NCI-H2107 (cell line): ENCODE measurements around the gene CUX1.
"Not testable (repeated sequence)": the region's sequence is repeated elsewhere in the genome, so short reads cannot be mapped to it uniquely, and the experiment has no call there.

ENCODE experiments used
- DNase-seq: peaks from one replicate; lab custom pipeline; 2025; lab: John Stamatoyannopoulos, UW

The CUX1 gene

DNA sequence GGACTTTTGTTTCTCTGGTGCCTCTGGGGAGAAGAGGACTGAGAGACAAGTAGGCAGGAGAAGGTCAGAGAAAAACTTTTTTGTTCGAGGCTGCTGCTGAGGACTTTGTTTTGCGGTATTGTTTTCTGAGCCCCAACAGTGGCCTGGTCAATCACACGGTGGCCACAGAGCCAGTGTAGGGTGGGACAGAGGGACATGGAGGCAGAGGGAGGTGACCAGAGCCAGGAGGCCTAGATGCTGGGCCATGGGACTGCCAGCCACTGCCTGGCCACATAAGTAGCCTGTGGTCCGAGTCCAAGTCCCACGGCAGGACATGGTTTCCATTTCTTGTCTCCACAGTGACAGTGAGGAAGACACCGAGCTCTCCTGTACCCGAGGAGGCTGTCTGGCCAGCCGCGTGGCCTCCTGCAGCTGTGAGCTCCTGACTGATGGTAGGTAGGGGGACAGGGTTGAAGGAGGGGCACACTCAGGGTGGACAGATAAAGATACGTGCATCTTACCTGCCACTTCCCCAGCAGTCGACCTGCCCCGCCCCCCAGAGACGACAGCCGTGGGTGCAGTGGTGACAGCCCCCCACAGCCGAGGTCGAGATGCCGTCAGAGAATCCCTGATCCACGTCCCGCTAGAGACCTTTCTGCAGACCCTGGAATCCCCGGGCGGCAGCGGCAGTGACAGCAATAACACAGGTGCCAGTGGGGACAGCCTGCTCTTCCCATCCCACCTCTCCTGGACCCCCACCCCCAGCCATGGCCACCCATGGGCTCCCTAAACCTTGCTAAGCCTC lies 496.8 kb downstream of the CUX1 start:
- DNase-seq = no peak

DNA sequence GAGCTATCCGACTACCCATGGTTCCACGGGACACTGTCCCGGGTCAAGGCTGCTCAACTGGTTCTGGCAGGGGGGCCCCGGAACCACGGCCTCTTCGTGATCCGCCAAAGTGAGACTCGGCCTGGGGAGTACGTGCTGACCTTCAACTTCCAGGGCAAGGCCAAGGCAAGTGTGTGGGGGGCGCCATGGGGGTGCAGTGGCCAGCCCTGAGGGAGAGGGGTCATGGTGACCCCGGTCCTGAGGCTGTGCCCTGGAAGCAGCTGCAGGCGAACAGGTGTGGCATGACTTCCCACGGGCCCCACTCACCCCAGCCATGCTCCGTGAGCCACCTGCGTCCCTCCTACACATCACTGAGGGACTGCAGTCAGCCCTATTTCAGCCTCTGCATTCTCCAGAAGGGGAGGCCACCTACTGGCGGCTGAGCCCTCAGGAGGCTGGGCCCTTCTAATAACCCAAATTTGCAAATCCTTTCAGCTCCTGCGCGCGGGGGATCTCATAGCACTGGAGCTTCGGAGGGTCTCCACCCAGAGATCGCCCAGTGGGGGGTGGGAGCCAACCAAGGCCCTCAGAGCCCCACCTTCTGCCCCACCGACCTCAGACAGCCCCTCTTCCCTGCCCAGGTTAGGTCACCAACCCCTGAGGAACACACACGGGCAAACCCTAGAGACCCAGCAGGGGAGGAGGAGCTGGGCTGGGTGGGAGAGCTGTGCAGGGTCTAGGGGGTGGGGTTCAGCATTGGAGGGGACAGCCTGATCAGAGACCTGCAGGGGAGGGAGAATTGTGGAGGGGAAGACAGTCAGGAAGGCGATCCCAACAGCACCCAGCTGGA lies 500.0 kb downstream of the CUX1 start:
- DNase-seq = no peak

DNA sequence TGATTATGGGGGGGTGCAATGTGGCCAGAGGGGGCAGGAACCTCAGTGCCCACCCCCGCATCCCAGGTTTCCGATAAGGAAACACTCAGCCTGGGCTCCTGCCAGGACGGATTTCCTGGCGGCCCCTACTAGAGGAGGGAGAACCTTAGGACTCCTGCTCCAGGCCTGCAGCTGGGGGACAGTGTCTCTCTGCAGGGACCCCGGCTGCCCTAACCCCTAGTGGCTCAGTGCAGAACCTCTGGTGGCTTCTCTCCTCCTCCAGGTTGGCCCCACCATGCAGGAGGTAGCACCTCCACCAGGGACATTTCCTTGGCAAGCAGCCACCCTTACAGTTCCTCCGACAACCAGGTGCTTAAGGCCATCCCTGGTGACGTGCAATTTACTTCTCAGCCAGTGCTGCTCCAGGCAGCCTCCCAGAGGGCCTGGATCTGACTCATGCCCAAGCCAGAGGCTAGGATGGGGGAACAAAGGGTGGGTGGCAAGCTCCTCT lies 501.1 kb downstream of the CUX1 start:
- DNase-seq = peak; percentile 21

DNA sequence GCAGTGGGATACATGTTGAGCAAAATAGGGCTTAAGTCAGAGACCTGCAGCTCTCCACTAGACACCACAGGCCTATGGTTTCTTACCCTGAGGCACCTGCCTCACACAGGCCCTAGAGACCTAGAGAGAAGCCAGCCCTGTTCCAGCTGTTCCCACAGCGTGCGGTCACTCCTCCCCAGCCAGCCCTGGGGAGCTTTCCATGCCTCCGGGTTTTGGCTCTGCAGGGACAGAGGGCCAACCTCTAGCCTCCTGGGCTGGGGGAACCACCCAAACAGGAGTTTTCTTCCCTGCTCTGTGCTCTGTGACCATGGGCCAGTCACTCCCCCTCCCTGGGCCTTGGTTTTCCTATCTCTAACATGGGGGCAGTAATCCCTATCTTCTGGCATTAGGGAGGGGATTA lies 502.2 kb downstream of the CUX1 start:
- no peak for DNase-seq

DNA sequence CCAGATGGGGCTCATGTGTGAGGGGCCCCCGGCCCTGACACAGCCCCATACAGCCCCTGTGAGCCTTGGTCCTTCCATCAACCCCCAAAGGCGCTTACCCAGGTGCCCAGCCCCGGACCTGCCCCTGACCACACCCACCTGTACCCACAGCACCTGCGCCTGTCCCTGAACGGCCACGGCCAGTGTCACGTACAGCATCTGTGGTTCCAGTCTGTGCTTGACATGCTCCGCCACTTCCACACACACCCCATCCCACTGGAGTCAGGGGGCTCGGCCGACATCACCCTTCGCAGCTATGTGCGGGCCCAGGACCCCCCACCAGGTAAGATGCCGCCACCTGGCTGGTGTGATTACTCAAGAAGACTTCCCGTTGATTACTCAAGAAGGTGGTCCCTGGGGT lies 502.8 kb downstream of the CUX1 start:
- no peak for DNase-seq

DNA sequence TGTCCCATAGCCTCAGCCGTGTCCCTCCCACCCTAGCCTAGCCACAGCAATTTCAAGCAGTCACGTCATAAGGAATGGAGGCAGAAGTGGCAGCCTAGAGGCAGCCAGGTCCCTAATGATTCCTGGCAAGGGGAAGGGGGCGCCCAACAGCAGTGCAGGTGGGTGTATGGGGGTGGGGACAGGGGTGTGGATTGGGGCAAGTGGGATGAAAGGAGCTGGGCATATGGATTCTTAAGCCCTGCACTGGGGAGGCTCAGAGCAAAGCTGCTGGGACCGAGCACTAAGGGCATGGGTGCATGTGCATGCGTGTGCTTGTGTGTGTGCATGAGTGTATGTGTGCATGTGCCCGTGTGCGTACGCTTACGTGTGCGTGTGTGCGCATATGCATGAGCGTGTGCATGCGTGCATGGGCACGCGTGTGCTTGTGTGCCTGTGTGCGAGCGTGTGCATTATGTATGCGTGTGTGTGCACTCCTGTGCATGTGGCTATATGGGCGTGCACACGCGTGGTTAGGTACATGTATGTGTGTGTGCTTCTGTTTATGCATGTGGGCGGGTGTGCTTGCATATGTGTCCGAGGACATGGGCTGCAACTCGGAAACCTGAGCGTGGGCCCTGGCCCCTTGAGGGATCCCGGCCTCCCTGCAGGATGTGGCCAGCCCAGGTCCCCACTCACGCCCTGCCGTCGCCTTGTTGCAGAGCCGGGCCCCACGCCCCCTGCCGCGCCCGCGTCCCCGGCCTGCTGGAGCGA lies 503.4 kb downstream of the CUX1 start:
- DNase-seq = no peak

DNA sequence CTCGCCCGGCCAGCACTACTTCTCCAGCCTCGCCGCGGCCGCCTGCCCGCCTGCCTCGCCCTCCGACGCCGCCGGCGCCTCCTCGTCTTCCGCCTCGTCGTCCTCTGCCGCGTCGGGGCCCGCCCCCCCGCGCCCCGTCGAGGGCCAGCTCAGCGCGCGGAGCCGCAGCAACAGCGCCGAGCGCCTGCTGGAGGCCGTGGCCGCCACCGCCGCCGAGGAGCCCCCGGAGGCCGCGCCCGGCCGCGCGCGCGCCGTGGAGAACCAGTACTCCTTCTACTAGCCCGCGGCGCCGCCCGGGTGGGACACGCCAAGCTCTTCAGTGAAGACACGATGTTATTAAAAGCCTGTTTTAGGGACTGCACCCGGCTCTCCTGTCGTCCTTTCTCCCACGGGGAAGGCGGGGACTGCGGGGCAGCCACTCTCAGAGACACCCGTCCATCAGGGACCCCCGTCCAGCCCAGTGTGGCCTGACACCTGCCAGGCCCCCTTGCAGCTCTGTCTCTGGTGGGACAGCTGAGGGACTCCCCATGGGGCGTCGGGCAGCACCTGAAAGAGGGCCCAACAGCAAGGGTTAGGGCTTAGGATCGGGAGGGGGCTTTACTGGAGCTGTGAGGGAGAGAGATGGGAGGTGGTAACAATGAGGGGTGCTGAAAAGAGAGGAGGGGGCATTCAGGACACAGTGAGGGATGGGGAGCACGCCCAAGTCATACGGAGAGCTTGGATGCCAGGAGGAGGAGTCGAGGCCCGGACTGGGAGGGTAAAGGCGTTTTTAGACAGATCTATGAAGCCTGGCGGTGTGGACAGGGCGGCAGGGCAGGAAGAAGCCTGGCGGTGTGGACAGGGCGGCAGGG lies 504.1 kb downstream of the CUX1 start:
- DNase-seq = no peak

DNA sequence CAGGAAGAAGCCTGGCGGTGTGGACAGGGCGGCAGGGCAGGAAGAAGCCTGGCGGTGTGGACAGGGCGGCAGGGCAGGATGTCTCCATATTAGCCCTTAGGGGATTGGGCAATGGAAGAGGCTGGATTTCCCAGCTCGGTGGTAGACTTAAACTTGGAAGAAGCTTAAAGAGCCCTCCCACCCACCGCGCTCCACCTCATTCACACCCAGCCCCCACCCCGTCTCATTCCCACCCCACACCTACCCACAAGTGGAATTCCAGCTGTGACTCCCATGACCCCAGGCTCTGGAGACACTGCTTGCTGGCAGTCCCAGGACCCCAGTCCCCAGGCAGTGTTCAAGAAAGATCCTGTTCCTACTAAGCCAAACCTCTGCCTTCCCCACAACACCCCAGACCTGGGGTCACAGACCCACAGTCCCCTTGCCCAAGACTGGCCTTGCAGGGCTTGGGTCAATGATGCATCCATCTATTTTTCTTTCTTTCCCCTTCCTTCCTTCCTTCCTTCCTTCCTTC lies 504.8 kb downstream of the CUX1 start:
- no peak for DNase-seq

DNA sequence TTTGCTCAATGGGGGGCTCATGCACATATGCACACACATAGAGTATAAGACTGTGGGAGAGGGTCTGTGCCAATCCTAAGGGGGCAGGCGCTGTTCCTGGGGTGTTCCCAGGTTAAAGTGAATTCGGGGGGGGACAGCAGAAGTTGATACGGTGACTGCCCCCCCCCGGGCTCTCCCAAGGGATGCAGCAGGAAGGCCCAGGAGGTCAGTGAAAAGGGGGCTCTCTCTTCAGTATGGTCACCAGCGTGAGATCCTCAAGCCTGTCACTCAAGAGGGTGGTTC lies 506.4 kb downstream of the CUX1 start:
- DNase-seq = no peak

DNA sequence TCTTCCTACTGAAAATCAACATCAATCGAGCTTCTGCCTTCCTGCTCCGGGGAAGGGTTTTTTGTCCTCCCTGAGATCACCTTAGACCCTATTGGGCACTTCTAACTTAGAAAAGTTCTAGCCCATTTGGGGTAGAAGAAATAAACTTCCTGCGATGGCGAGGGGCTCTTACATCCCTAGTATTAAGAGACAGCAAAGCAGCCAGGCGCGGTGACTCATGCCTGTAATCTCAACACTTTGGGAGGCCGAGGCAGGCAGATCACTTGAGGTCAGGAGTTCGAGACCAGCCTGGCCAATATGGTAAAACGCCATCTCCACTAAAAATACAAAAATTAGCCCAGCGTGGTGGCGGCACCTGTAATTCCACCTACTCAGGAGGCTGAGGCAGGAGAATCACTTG lies 507.7 kb downstream of the CUX1 start:
- not testable (repeated sequence) for DNase-seq

DNA sequence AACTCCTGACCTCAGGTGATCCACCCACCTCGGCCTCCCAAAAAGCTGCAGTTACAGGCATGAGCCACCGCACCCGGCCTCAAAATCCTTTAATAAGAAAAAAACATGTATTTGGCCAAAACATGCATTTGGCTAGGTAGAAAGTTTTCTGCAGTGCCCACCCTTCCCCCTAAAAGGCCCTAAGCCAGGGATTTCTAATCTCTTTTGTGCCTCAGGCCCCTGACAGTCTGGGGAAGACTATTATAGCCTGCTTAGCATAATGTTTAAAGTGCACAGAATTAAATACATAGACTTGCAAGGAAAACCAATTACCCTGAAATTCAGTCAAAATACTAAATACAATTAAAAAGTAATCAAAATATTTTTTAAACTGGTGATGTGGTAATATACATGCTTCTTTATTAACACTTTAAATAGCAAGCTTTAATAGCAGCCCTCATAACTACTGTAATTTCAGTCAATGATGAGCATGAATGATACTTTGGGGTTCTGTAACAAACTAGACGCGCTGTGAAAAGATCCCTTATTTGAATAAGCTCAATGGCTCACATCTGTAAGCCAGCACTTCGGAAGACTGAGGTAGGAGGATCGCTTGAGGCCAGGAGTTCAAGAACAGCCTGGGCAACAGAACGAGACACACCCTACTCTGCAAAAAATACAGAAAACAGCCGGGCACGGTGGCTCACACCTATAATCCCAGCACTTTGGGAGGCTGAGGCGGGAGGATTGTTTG lies 508.9 kb downstream of the CUX1 start:
- DNase-seq = no peak

DNA sequence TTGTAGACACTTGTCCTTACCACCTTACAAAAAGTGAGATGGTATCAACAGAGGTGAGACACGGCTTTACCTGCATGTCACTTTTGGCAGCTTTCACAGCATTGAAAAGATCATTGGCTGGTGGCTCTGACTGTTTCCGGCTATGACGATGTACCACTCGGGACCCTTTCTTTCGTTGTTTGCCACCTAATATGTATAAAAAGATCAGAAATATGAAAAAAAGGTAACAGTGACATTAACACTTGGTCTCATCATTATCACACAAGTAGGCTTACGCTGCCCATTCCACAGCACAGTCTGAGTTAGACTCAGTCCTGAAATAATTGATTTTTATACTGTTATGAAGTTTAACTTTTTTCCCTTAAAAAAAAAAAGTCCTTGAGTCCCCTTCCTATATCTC lies 509.8 kb downstream of the CUX1 start:
- not testable (repeated sequence) for DNase-seq

DNA sequence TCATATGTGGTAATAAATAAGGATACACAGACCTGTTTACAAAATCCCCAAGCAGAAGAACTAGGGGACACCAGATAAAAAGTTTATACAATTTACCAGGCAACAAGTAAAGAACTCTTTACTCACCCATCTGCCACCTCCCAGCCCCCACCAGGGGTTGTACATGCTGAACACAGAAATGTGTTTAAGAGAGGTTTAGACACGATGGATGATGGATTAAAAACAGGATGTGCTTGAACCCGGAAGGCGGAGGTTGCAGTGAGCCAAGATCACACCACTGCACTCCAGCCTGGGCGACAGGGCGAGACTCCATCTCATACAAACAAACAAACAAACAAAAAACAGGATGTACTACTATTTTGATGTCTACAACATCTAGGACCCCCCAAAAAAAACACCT lies 511.4 kb downstream of the CUX1 start:
- DNase-seq = not testable (repeated sequence)

DNA sequence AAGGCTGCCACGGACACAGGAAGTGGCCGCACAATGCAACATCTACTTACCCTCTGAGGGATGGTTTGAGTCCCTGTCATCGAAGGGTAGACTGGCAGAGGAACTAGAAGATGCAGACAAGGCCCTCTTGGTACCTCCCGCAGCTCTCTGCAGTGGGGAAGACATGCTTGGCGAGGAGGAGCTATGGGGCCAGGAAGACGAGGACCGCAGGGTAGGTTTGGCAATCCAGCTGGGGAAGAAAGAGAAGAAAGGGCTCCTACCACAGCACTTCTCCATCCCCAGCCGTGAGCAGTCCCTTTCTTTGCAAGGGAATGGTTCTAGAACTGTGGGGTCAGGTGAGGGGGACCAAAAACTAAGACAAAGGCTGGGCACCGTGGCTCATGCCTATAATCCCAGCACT lies 511.9 kb downstream of the CUX1 start:
- not testable (repeated sequence) for DNase-seq

DNA sequence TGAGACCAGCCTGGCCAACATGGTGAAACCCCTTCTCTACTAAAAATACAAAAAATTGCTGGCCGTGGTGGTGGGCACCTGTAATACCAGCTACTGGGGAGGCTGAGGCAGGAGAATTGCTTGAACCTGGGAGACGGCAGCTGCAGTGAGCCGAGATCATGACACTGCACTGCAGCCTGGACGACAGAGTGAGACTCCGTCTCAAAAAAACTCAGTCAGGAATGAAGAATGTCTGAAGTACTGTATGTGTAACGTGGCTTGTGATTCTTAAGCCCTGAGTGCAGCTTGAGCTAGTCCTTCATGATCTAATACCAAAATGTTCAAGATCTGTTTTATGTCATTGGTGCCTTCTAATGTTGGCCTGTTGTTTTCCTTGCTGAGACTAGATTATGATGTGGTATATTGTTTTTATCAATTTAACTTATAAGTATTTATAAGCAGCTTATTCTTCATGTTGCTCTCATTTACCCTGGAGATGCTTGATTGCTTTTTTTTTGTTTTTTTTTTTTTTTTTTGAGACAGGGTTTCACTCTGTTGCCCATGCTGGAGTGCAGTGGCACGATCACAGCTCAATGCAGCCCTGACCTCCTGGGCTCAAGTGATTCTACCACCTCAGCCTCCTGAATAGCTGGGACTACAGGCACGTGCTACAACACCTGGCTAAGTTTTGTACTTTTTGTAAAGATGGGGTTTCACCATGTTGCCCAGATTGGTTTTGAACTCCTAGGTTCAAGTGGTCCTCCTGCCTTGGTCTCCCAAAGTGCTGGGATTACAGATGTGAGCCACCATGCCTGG lies 513.4 kb downstream of the CUX1 start:
- DNase-seq = not testable (repeated sequence)
